Measurements from ENCODE around the gene EIF4G3.
"Not testable (repeated sequence)": the region's sequence is repeated elsewhere in the genome, so short reads cannot be mapped to it uniquely, and the experiment has no call there.

EIF4G3 gene

DNA sequence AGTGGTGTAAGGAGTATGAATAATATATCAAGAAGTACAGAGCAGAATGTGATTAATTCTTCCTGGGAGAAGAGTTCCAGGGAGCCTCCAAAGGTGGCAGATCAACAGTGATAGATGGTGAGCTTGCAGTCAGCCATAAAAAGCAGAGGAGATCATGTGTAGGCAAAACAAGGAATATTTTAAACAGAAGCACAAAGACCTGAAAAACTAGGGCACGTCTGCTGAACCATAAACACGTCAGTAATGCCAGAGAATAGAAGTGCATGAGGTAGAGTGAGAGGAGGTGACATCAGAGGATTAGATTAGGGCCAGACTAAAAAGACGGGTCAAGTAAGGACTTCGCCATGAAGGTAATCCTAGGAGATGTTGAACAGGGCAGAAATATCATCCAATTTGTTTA, 151.8 kb downstream of the EIF4G3 start:
- DNase-seq (ENCODE audit: low spot score): no peak

DNA sequence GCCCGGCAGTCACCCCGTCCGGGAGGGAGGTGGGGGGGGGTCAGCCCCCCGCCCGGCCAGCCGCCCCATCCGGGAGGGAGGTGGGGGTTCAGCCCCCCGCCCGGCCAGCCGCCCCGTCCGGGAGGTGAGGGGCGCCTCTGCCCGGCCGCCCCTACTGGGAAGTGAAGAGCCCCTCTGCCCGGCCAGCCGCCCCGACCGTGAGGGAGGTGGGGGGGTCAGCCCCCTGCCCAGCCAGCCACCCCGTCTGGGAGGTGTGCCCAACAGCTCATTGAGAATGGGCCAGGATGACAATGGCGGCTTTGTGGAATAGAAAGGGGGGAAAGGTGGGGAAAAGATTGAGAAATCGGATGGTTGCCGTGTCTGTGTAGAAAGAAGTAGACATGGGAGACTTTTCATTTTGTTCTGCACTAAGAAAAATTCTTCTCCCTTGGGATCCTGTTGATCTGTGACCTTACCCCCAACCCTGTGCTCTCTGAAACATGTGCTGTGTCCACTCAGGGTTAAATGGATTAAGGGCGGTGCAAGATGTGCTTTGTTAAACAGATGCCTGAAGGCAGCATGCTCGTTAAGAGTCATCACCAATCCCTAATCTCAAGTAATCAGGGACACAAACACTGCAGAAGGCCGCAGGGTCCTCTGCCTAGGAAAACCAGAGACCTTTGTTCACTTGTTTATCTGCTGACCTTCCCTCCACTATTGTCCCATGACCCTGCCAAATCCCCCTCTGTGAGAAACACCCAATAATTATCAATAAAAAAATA, 152.4 kb downstream of the EIF4G3 start:
- not testable (repeated sequence) for DNase-seq (ENCODE audit: low spot score)

DNA sequence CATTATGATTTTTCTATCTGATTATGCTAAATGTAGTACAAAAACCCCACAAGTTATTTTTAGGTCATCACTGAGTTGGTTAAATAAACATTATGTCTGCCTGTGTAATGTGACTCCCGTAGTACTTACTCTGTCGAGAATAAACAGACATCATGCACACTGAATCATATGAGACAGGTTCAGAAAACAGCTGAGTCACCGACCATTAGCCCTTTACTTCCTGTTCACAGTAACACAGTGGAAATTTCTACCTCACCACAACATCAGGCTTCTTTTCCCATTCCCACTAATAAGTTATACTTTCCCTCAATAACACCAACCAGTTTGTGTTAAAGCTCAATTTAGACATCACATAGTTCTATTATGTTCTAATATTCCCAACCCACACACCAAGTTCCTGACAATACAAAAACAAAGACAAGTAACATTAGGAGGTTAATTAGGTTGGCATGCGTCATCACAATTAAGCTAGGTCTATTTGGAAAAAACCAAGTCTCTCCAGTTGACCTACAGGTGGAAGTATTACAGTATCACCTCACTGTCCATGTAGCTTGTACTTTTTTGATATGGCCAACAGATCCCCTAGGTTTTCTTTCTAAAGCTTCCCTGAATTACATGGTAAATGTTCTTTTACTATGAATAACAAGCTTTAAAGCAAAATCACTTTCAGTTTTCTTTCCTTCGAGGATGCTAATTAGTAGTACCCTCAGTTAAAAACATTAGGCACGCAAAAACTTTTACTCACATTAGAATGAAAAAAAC, 154.2 kb downstream of the EIF4G3 start:
- peak; percentile 69 for DNase-seq (ENCODE audit: low spot score)

GRCh38 chr1:21021311-21021710, 155.4 kb downstream of the EIF4G3 start:
- no peak for DNase-seq (ENCODE audit: low spot score)

- no peak for DNase-seq (ENCODE audit: low spot score)
Measured at GRCh38 chr1:21020151-21020550, 156.5 kb downstream of the EIF4G3 start.

- DNase-seq (ENCODE audit: low spot score): no peak
Measured at GRCh38 chr1:21018673-21019072, 158.0 kb downstream of the EIF4G3 start.

- no peak for DNase-seq (ENCODE audit: low spot score)
Measured at GRCh38 chr1:21013510-21013909, 163.2 kb downstream of the EIF4G3 start.

GRCh38 chr1:21012937-21013336, 163.8 kb downstream of the EIF4G3 start:
- DNase-seq (ENCODE audit: low spot score): no peak

GRCh38 chr1:21007876-21008275, 168.8 kb downstream of the EIF4G3 start:
- DNase-seq (ENCODE audit: low spot score): no peak

GRCh38 chr1:21005466-21006239, 171.0 kb downstream of the EIF4G3 start:
- DNase-seq (ENCODE audit: low spot score): no peak

GRCh38 chr1:21003281-21004045, 173.2 kb downstream of the EIF4G3 start:
- DNase-seq (ENCODE audit: low spot score): no peak

DNA sequence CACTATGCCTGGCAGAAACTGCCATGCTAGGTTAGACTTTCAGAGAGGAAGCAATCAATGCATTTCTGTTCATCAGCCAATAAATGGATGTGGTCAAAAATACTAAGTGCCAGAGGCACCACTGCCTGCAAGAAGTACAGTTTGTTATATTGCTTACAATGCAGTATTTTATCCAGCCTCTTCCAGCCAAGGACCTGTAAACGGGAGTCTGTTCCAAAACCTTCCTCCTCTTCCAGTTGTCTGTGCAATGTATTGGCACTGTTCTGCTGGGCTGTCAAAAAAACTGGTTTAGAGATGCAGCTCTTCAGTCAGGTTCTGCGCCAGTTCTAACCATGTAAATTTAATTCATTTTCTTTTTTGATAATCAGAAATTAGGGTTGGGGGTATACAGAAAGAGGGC, 175.7 kb downstream of the EIF4G3 start:
- DNase-seq (ENCODE audit: low spot score): no peak

DNA sequence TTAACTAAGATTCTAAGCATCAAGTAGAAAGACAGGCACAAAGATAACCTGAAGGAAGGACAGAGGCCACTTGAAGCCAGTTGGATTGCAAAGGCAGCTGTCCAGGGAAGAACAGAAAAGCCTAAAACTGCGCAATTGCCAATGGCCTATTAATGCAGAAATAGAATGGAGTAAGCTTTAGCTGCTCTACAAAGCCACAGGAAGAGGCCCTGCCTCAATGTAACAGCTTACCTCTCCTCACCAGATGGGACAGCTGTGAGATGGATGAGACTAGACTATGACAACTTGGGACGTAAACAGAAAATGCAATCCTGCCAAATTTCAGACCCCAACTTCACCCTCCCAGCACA, 176.5 kb downstream of the EIF4G3 start:
- no peak for DNase-seq (ENCODE audit: low spot score)

DNA sequence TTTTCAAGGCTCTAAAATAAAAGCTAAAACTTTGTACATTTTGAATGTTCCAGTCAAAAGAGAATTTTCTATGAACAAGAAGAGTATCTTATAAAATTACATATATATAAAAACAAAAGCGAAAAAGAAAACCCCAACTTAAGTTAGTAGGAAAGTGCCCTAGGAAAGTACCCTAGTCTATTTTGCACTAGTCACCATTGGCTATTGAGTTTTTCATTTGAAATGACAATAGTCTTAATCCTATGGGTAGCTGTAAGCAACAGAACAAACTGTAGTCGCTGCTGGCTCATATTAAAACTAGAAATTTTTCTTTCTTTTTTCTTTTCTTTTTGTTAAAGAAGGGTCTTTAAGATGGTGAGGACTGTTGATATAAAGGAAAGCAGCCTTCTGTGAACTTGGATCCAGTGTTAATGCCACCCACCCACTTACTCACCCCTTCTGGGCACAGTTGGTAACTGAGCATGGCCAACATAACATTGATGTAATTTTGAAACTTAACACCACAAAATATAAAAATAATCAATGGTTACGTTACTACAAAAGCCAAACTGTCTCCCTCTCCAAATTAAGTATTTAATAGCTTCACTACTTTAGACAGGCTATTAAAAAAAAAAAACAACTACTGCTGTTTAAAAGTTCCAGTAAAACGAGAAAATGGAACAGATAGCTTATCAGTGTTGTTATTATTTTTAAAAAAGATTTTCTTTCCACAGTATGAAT, 177.0 kb downstream of the EIF4G3 start:
- DNase-seq (ENCODE audit: low spot score): no peak

DNA sequence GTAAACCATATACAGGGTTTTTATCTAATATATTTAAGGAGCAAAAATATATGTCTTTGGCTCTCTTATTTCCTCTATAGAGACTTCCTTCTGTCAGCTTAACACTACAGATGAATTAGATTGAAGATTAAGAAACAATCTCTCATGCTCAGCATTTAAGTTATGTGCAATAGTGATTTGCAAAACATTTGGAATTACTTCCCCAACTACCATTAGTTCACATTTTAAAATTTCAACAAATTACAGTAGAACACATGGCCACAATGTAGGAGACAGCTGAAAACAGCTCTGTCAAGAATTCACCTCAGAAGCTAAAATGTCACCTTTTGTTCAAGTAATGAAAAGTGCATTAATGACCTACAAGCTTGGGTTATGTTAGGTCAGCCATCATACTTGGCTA, 177.9 kb downstream of the EIF4G3 start:
- DNase-seq (ENCODE audit: low spot score): no peak

GRCh38 chr1:20997602-20998224, 179.0 kb downstream of the EIF4G3 start:
- DNase-seq (ENCODE audit: low spot score): no peak

- DNase-seq (ENCODE audit: low spot score): no peak
Measured at GRCh38 chr1:20996554-20996953, 180.1 kb downstream of the EIF4G3 start.

- DNase-seq (ENCODE audit: low spot score): no peak
Measured at GRCh38 chr1:20993716-20994575, 182.8 kb downstream of the EIF4G3 start.

DNA sequence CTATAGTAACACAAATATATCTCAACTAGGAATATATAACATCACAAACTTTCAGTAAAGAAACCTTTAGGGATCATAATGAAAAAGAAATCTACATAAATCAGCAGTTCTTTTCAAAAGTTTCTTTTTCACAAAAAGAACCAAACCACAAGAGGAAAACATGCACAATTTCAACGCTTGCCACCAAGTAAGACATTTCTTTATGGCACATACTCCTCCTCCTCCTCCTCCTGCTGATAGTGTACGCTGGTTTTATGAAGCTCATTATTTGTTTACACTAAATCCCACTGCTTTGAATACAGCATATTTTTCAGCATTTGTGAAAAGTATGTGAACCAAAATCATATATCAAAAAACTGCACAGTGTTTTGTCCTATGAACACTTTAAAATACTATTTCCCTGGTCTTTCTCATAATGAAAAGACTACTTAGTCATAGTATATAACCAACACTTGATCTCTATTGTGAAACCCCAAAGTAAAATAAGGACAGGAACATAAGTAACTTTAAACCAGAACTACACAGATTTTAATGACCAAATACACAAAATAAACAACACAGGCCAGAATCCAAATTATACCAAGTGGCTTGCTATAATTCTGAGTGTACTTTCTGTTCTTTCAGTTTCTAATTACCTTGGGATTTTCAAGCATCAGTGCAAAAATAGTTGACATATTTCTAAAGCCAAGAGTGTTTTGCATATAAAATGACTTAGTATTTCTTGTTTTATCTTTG, 184.2 kb downstream of the EIF4G3 start:
- no peak for DNase-seq (ENCODE audit: low spot score)
